Fibroblast of peridontal ligament (primary cell): ENCODE results near the gene MYADM.
A peak's percentile ranks its signal among the peaks of the same experiment; 100 is the strongest.
"Not testable (repeated sequence)": the region's sequence is repeated elsewhere in the genome, so short reads cannot be mapped to it uniquely, and the experiment has no call there.

Source experiments
- DNase-seq: peaks from one replicate; pipeline ENCODE4 v3.0.0-alpha.2; 2010; ENCODE audit errors: extremely low read depth

MYADM gene

DNA sequence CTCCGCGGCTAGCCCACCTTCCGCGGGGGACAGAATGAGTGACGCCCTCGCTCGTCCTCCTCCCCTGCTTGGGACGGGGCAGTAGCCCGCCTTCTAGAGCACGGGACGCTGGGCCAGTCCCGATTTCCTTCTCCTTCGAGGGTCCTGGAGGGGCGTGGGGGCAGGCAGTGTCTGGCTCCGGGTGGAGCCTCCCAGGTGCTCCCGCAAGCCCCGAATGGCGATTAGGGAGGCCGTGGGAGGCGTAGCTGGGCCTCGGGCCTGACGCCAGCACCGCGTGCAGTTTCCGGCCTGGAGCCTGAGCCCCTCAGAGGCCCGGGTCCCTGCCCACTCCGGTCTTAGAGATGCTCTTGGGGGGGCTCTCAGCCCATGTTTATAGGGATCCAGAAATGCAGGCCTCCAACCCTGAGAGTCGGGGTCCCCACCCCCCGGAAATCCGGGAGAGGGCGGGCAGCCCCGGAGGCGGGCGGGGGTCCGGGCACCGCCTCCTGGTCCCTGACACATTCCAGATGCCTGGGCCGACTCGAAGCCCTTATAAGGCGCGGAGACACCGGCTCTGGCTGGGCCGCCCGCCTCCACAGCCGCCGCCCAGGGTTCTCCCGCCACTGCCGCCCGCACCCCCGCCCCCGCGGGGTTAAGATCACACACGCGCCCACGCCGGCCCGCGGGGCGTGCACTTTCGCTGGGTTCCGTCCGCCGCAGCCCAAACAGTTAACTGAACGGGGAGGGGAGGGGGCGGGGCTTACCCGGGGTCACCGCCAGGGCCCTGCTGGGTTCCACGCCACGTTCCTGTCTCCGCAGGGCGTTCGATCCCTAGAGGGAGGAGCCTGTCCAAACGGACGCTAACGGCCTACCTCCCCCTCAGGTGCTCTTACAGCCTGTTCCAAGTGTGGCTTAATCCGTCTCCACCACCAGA is 1.5 kb downstream of the MYADM start:
- DNase-seq: peak; percentile 81

DNA sequence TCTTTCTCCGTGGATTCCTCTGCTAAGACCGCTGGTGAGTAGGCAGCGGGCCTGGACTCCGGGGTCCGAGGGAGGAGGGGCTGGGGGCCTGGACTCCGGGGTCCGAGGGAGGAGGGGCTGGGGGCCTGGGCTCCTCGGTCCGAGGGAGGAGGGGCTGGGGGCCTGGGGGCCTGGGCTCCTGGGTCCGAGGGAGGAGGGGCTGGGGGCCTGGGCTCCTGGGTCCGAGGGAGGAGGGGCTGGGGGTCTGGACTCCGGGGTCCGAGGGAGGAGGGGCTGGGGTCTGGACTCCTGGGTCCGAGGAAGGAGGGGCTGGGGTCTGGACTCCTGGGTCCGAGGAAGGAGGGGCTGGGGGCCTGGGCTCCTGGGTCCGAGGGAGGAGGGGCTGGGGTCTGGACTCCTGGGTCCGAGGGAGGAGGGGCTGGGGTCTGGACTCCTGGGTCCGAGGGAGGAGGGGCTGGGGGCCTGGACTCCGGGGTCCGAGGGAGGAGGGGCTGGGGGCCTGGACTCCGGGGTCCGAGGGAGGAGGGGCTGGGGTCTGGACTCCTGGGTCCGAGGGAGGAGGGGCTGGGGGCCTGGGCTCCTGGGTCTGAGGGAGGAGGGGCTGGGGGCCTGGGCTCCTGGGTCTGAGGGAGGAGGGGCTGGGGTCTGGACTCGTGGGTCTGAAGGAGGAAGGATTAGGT is 2.3 kb downstream of the MYADM start:
- not testable (repeated sequence) for DNase-seq

DNA sequence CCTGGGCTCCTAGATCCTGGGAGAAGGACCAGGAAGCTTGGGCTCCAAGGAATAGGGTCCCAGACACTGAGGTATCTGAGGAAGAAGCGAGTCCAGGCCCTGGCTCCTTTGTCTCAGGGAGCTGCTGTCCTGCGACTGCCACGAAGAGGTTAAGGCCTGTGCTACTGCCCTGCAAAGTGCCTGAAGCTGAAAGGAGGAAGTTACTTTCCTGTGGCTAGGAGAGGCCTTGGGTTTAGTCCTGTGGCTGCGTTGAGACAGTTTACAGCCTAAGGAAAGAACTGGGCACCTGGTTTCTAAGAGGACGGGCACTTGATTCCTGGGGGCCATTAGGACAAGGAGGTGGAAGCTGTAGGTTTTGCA is 2.8 kb downstream of the MYADM start:
- DNase-seq: no peak

DNA sequence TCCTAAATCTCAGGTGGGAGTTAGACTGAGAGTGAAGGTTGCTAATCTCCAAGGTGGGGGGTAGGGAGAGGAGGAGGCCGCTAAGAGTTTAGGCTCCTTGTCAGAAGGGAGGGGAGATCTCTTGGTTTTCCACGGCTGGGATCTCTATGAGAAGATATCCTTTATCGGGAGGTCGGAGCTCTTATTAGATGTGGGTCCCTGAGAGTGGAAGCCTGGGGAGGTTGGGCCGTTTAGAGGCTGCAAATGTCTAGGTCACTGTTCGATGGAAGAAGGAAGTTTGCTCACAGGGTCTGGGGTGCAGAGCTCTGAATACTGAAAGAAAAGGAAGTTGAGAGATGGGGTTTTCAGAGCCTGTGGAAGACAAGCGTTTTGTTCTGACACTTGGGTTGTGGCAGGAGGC is 3.8 kb downstream of the MYADM start:
- DNase-seq: no peak

DNA sequence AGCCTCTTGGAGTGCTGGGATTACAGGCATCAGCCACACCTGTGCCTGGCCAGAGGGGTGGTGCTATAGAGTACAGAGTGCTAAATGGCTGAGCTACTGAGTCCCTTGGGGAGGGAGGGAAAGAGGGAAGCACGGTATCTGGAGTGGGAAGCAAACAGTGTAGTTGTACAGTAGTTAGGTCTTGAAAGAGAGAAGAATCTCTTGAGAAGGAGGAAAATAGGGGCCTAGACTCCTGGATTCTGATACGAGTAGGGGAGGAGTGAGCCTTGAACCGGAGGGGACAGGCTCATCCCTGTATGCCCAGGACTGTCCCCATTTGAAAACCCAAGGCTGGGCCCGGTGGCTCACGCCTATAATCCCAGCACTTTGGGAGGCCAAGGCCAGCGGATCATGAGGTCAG is 5.1 kb downstream of the MYADM start:
- DNase-seq: no peak

DNA sequence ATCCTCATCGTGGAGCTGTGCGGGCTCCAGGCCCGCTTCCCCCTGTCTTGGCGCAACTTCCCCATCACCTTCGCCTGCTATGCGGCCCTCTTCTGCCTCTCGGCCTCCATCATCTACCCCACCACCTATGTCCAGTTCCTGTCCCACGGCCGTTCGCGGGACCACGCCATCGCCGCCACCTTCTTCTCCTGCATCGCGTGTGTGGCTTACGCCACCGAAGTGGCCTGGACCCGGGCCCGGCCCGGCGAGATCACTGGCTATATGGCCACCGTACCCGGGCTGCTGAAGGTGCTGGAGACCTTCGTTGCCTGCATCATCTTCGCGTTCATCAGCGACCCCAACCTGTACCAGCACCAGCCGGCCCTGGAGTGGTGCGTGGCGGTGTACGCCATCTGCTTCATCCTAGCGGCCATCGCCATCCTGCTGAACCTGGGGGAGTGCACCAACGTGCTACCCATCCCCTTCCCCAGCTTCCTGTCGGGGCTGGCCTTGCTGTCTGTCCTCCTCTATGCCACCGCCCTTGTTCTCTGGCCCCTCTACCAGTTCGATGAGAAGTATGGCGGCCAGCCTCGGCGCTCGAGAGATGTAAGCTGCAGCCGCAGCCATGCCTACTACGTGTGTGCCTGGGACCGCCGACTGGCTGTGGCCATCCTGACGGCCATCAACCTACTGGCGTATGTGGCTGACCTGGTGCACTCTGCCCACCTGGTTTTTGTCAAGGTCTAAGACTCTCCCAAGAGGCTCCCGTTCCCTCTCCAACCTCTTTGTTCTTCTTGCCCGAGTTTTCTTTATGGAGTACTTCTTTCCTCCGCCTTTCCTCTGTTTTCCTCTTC is 6.3 kb downstream of the MYADM start:
- DNase-seq: no peak

DNA sequence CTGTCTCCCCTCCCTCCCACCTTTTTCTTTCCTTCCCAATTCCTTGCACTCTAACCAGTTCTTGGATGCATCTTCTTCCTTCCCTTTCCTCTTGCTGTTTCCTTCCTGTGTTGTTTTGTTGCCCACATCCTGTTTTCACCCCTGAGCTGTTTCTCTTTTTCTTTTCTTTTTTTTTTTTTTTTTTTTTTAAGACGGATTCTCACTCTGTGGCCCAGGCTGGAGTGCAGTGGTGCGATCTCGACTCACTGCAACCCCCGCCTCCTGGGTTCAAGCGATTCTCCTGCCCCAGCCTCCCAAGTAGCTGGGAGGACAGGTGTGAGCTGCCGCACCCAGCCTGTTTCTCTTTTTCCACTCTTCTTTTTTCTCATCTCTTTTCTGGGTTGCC is 6.9 kb downstream of the MYADM start:
- DNase-seq: no peak

DNA sequence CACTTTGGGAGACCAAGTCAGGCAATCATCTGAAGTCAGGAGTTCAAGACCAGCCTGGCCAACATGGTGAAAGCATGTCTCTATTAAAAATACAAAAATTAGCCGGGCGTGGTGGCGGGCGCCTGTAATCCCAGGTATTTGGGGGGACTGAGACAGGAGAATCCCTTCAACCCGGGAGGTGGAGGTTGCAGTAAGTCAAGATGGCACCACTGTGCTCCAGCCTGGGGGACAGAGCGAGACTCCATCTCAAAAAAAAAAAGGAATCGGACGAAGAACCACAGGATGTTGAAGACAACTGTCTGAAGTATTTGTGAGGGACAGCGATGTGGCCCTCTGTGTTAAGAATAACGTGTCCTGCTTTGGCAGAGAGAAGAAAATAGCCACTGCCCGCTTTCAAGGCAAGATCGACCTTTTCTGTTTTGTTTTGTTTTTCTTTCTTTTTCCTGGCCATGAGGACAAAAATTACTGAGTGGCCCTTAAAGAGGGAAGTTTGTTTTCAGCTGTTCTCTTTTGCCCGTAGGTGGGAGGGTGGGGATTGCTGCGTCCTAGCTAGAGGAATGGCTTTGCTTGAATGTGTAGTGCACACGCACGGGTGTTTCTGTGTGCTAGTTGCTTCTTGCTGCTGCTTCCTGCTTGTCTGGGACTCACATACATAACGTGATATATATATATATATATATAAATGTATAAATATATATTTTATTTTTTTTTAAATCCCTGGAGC is 8.1 kb downstream of the MYADM start:
- DNase-seq: no peak

DNA sequence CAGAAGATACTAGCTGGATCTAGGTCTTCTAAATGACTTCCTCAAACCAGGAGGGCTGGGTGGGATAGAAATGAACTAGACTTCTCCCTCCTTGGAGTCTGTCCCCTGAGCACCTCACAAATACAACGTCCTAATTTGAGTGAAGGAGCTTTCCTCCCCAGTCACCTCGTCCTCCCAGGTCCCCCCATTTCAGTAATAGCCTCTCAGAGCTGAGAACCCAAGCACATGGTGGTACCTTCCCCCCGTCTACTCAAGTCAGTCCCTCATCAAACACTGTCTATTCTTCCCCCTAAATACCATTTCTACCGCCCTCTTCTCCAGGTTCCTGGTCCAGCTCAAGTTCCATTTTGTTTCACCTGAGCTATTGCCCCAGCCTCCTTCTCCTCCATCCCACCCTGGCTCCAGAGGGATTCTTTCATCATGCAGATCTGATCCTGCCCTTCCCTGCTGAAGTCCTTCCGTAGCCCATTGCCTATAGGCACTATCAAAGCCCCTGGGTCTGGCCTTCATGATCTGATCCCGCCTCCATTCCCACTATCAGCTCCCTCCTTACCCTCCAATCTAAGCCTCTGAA is 9.1 kb downstream of the MYADM start:
- DNase-seq: no peak

DNA sequence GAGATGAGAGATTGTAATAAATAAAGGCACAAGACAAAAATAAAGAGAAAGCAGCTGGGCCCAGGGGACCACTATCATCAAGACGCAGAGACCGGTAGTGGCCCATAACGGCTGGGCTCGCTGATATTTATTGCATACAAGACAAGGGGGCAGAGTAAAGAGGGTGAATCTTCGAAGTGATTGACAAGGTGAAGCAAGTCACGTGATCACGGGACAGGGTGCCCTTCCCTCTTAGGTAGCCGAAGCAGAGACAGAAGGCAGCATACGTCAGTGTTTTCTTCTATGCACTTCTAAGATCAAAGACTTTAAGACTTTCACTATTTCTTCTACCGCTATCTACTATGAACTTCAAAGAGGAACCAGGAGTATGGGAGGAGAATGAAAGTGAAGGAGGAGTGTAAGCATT is 9.7 kb downstream of the MYADM start:
- no peak for DNase-seq

DNA sequence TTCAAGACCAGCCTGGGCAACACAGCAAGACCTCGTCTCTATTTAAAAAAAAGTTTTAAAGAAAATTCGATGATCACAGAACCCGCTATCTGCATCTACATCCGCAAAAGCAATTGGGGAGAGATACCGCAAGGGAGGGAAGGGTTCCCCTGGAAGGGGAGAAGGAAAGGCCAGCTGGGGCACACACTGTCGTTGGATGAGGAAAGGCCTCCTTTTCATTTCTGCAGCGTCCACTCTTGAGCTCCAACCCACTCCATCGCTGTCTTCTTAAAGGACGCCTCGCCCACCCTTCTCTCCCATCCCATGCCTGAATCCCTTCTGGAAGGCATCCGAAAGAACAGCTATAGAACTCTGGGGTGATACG is 11.1 kb downstream of the MYADM start:
- no peak for DNase-seq

DNA sequence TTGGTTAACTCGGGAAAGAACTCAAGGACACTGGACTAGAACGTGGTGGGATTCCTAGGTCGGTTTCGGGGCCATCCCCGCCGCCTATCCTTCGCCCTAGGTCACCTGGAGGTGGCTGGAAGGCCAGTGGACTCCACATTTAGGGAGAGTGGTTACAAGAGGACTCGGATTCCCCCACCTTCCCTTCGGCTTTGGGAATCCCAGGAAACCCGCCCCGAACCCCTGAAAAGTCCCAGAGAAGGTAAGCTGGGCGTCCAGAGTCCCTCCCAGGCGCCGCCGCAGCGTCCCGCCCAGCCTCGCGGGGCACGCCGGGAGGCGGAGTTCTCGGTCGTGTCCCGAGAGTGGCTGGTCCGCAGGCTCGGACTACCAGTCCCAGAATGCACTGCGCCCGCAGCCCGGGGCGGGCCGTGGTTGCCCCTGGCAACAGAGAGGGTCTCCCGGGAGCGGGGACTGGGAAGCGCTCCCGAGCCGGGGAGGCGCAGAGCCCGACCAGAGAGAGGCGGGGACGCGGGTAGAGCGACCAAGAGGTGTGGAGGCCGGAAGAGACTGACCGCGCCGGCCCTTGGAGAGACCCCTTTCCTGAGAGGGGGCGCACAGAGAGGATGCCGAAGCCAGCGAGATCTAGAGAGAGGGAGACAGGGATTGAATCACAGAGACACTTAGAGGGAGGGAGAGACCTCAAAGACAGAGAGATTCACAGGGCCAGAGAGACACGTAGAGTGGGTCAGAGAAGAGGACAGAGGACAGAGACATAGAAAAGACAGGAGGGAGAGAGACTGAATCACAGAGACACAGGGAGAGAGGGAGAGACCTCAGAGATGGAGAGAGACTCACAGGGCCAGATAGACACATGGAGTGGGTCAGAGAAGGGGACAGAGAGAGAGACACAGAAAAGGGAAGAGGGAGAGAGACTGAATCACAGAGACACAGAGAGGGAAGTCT is 11.7 kb downstream of the MYADM start:
- DNase-seq: peak; percentile 86

DNA sequence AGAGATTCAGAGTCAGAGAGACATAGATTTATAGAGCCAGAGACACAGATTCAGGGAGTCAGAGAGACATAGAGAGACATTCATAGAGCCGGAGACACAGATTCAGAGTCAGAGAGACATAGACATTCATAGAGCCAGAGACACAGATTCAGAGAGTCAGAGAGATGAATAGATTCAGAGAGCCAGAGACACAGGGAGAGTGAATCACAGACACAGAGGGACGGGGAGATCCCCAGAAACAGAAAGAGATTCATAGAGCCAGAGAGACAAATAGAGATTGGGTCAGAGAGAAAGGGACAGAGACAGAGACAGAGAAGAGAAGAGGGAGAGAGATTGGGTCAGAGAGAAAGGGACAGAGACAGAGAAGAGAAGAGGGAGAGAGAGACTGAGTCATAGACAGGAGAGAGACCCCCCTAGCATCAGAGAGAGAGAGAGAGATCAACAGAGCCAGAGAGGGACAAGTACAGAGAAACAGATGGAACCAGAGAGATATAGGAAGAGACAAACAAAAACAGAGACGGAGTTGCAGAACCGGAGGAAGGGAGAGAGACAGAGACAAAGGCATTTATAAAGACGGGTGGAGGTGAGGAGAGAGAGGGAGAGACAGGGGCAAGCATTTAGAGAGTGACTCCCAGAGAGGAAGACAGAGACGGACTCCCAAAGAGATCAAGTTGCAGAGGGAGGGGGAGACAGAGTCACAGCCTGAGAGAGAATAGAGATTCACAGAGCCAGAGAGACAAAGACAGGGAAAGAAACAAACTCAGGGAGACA is 13.2 kb downstream of the MYADM start:
- DNase-seq: no peak

DNA sequence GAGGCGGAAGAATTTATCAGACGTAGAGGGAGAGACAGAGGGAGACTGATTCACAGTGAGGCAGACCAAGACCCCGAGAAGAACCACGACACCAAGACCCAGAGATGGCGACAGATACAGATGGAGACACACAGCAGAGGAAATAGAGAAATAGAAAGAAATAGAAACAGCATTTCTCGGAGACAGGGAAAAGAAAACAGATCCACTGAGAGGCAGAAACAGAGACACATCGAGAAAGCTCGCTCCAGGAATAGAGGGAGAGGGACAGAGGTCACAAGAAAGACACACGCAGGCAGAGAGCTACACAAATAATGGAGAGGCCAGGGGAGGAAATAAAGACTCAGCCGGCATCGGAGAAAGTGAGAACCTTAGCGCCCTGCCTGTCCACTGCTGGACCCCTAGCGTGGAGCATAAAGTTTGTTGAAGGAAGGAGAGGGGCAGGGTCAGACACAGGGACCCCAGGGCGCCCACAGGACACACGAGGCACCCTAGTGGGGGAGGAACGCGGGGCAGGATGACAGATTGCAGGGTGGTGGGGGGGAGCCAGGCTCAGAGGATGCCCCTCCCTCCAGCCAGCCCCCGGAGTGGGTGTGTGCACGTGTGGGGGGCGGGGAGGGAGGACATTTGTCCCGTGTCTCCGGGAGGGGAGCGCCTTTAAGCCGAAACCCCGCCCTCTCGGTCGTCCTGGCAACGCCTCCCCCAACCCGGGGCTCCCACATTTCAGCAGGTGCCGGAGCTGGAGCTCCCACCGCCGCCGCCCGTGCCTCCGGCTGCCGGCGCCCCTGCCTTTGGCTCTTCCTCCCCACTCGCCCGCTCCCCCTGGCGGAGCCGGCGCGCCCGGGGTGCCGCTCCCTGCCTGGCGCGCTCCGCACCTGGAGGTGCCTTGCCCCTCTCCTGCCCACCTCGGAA is 14.1 kb downstream of the MYADM start, which contains the start of gene PRKCG:
Gene PRKCG (plus strand): TSS at position 716 of the 909 bp plus-strand sequence. CDS start 298 bp downstream, outside the sequence.
- DNase-seq: no peak

DNA sequence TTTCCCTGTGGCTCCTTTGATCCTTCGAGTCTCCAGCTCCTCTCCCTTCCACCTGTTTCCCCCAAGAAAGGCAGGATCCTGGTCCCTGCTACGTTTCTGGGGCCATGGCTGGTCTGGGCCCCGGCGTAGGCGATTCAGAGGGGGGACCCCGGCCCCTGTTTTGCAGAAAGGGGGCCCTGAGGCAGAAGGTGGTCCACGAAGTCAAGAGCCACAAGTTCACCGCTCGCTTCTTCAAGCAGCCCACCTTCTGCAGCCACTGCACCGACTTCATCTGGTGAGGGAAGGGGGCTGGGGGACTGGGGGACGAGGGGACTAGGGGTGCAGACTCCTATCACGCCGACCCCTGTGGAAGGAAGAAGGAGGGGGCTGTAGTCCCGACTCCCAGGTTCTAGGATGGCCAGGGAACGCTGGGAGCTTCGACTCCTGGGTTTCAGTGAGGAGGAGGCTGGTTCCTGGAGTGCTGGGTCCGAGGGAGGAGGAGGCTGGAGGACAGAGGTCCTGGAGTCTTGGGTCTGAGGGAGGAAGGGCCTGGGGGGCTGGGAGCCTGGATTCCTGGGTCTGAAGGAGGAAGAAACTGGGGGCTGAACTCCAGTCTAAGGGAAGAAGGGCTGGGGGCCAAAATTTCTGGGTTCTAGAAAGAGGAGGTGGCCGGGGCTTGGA is 14.8 kb downstream of the MYADM start:
- no peak for DNase-seq

DNA sequence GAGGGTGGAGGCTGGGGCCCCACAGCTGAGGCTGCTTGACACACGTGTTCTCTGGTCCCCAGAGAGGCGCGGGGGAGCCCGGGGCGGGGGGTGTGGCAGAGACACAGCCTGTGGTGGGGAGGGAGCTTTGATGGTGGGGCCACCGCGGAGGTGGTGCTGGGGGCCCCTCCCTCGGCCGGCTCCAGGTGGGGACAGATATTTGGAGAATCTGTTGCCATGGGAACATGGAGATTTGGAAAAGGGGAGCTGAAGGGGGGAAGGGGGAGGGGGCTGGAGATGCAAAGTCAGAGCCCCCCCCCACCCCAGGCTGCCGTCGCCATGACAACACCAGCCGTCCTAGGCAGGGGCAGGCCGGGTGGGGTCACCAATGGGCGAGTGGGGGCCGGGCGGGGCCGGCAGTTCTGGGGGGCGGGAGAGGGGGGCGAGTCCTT is 15.6 kb downstream of the MYADM start:
- DNase-seq: no peak

DNA sequence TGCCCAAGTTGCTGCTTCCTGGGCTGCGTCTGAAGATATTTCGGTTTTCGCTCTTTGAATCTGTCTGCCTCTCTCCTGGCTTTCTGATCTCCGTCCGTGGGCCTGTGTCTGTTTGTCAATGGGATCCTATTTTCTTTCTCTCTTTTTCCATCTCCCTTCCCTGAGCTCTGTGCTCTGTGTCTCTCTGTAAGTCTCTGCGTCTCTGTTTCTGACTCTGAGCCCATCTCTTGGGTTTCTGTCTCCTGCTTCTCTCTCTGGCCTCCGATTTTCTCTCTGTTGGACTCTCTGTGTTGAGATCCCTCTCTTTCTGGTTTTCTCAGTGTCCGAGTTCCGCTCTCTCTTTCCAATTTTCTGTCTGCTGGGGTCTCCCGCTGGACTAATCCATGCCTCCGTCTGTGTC is 16.1 kb downstream of the MYADM start:
- DNase-seq: no peak

DNA sequence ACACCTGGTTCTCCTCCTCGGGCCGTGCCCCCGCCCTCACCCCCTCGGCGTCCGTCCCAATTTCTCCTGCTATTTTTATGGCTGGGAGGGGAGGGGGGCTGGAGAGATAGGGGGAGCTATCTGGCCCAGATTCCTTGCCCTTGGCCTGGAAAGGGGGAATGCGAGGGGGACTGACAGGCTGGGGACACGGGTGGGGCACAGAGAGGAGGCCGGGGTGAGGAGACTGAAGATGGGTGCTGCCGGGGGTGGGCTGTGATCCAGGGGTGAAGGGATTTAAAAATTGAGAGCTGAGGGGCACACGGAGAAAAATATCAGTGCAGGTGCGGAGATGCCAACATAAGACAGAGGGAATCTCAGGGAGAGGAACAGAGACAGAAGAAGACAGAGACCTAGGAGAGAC is 16.6 kb downstream of the MYADM start:
- DNase-seq: no peak
